HepG2 (cell line): ENCODE measurements around the gene RPA1. TPM values are rescaled to one million over a fixed set of nuclear protein-coding genes. Genes with fewer than 3 reads are reported as not detected.

Experiments
- ATAC-seq: fragments of 200-7000 bp; cut with Tn5 transposase; 3 replicates; pipeline ENCODE4 v1.9.1; 2020; ENCODE audit warnings: mild to moderate bottlenecking, moderate library complexity
- BruUV-seq: library from RNA; stranded (reverse); fragments of 400-500 nt; replicated peaks from 2 replicates; lab custom pipeline; 2021; lab: Mats Ljungman, UMichigan
- CTCF ChIA-PET: fragments of 300-600 bp; formaldehyde crosslinking; extraction: SDS; loops from one replicate; lab custom pipeline; 2021; ENCODE audit warnings: low total read pairs, inconsistent platforms, low intra/inter-chr PET ratio; lab: Yijun Ruan, JAX
- POLR2A ChIA-PET: fragments of 350-600 bp; sonication (Branson Sonifier 250); formaldehyde crosslinking; loops from one replicate; lab custom pipeline; 2020; ENCODE audit warnings: antibody characterized with exemption, inconsistent platforms; lab: Yijun Ruan, JAX
- DNase-seq: peaks from one replicate; pipeline ENCODE4 v3.0.0-alpha.2; 2015; ENCODE audit warnings: low spot score
- FAIRE-seq: peaks from 3 replicates; lab custom pipeline; 2011; peaks lifted over from hg19 to GRCh38; lab: Jason Lieb, UNC
- H2AFZ ChIP-seq: one replicate; pipeline ENCODE4 v1.6.1; 2011; ENCODE audit warnings: low read length, inconsistent platforms
- H3K27ac ChIP-seq: fragments of 300-600 bp; 3 replicates; pipeline ENCODE4 v1.8.0; 2011; ENCODE audit warnings: mixed run types, mild to moderate bottlenecking, mixed read lengths, low read length, inconsistent platforms; ENCODE audit not compliant: insufficient read depth; ENCODE audit errors: extremely low read length
- H3K27me3 ChIP-seq, 2 experiments: fragments of 200-600 bp in 1 of 2; 2 replicates in 1 of 2; 3 replicates in 1 of 2; pipeline versions ENCODE4 v1.6.0 to v1.8.0; 2011; ENCODE audit warnings: low read length in 2 of 2, mild to moderate bottlenecking in 2 of 2, moderate library complexity in 2 of 2, inconsistent platforms in 1 of 2; ENCODE audit not compliant: insufficient read depth in 2 of 2, control insufficient read depth in 1 of 2
- H3K36me3 ChIP-seq, 2 experiments: fragments of 200-600 bp in 1 of 2; replicated peaks in 1 of 2; 2 replicates in 1 of 2; 3 replicates in 1 of 2; pipeline versions ENCODE4 v1.5.1 to v1.8.0; 2011; ENCODE audit warnings: low read length in 2 of 2, inconsistent platforms in 1 of 2; ENCODE audit not compliant: insufficient read depth in 2 of 2, control insufficient read depth in 1 of 2
- H3K4me1 ChIP-seq: 2 replicates; pipeline ENCODE4 v1.5.1; 2012; ENCODE audit warnings: low read length, inconsistent platforms; ENCODE audit not compliant: insufficient read depth
- H3K4me2 ChIP-seq: 2 replicates; pipeline ENCODE4 v1.6.0; 2011; ENCODE audit warnings: low read depth, low read length, inconsistent platforms
- H3K4me3 ChIP-seq, 3 experiments: fragments of 200-600 bp in 1 of 3; sonication (generic), shearing (Covaris generic) in 1 of 3; replicated peaks in 1 of 3; 2 replicates each; pipeline ENCODE4 v1.5.1; 2011 to 2016; ENCODE audit warnings: low read length in 3 of 3, inconsistent platforms in 2 of 3, low read depth in 2 of 3, mild to moderate bottlenecking in 2 of 3, control low read depth in 1 of 3, mixed read lengths in 1 of 3; ENCODE audit not compliant: insufficient read depth in 1 of 3
- H3K79me2 ChIP-seq: one replicate; pipeline ENCODE4 v1.6.1; 2011; ENCODE audit warnings: low read length, inconsistent platforms; ENCODE audit not compliant: insufficient read depth
- H3K9ac ChIP-seq: 2 replicates; pipeline ENCODE4 v1.6.0; 2011; ENCODE audit warnings: mild to moderate bottlenecking, low read depth, low read length, inconsistent platforms; ENCODE audit not compliant: insufficient read depth
- H3K9me3 ChIP-seq: 2 replicates; pipeline ENCODE4 v1.5.1; 2012; ENCODE audit warnings: mild to moderate bottlenecking, low read length
- H4K20me1 ChIP-seq: 2 replicates; pipeline ENCODE4 v1.6.0; 2011; ENCODE audit warnings: inconsistent platforms, mild to moderate bottlenecking, low read length, moderate library complexity; ENCODE audit not compliant: insufficient read depth
- ATF1 ChIP-seq: IDR thresholded peaks from 2 replicates; pipeline ENCODE4 v1.6.1; 2016; ENCODE audit warnings: mild to moderate bottlenecking, control low read depth
- CERS6 ChIP-seq: sonication (generic); formaldehyde crosslinking; IDR thresholded peaks from 2 replicates; pipeline ENCODE4 v1.5.0; 2020; ENCODE audit warnings: missing genetic modification reagents
- CHCHD3 ChIP-seq: sonication (generic); formaldehyde crosslinking; IDR thresholded peaks from 2 replicates; pipeline ENCODE4 v1.8.0; 2022; ENCODE audit warnings: mild to moderate bottlenecking, missing genetic modification reagents, moderate library complexity
- GTF3A ChIP-seq: sonication (generic); formaldehyde crosslinking; conservative IDR thresholded peaks from 2 replicates; pipeline ENCODE4 v1.4.0; 2020; ENCODE audit warnings: mild to moderate bottlenecking, missing genetic modification reagents
- PHF20 ChIP-seq: sonication (generic); formaldehyde crosslinking; IDR thresholded peaks from 2 replicates; pipeline ENCODE4 v1.5.0; 2020; ENCODE audit warnings: mild to moderate bottlenecking, missing genetic modification reagents
- SMYD3 ChIP-seq: sonication (generic); formaldehyde crosslinking; IDR thresholded peaks from 2 replicates; pipeline ENCODE4 v1.8.1; 2023; ENCODE audit warnings: mild to moderate bottlenecking, missing genetic modification reagents
- TRAFD1 ChIP-seq: sonication (generic); formaldehyde crosslinking; IDR thresholded peaks from 2 replicates; pipeline ENCODE4 v1.5.1; 2020; ENCODE audit warnings: missing genetic modification reagents, mild to moderate bottlenecking, borderline replicate concordance
- ZBTB38 ChIP-seq: sonication (generic); formaldehyde crosslinking; IDR thresholded peaks from 2 replicates; pipeline ENCODE4 v1.5.1; 2020; ENCODE audit warnings: mild to moderate bottlenecking, missing genetic modification reagents
- ZNF441 ChIP-seq: sonication (generic); formaldehyde crosslinking; IDR thresholded peaks from 2 replicates; pipeline ENCODE4 v1.7.0; 2021; ENCODE audit warnings: missing genetic modification reagents, borderline replicate concordance
- ZNF569 ChIP-seq: sonication (generic); formaldehyde crosslinking; IDR thresholded peaks from 2 replicates; pipeline ENCODE4 v1.5.0; 2020; ENCODE audit warnings: mild to moderate bottlenecking, missing genetic modification reagents, moderate library complexity, borderline replicate concordance
- ZSCAN25 ChIP-seq: sonication (generic); formaldehyde crosslinking; IDR thresholded peaks from 2 replicates; pipeline ENCODE4 v1.8.0; 2022; ENCODE audit warnings: mild to moderate bottlenecking, missing genetic modification reagents
- ZSCAN5A ChIP-seq: sonication (generic); formaldehyde crosslinking; IDR thresholded peaks from 2 replicates; pipeline ENCODE4 v1.8.0; 2022; ENCODE audit warnings: mild to moderate bottlenecking, missing genetic modification reagents, borderline replicate concordance
- WGBS: methylation state at CpG from one replicate; pipeline ENCODE4 v1.1.6; 2017; ENCODE audit warnings: low lambda C conversion rate; 5-methylcytosine and 5-hydroxymethylcytosine counted together
- in situ Hi-C: cut with HindIII; loops from 2 replicates; pipeline ENCODE4 v1.10.0; 2017; ENCODE audit warnings: low pct_unique_long_range_greater_than_20kb; ENCODE audit not compliant: extremely low pct_ligation_motif_present
- intact Hi-C: fragments of 100-400 bp; cut with micrococcal nuclease; formaldehyde crosslinking; loops from one replicate; pipeline ENCODE4 v1.10.0; 2022; ENCODE audit not compliant: unreplicated experiment
- polyA plus RNA-seq, 8 experiments: library from polyadenylated mRNA; depleted of rRNA in 3 of 8; stranded (reverse) in 7 of 8; unstranded in 1 of 8; fragments of >200 nt; fragmentation: Illumina TruSeq in 4 of 8; extraction: Trizol in 4 of 8; gene quantifications; 2 replicates each; pipeline versions ENCODE4 v1.2.1 to v1.2.3, GENCODE V29; 2011 to 2016; ENCODE audit warnings: low read depth in 4 of 8, missing spikeins in 1 of 8, mixed read lengths in 1 of 8; ENCODE audit not compliant: insufficient read depth in 1 of 8
- total RNA-seq, 5 experiments: library from RNA; depleted of rRNA; stranded (reverse); fragments of >200 nt; fragmentation: Illumina TruSeq; extraction: Trizol; gene quantifications; 2 replicates each; pipeline ENCODE4 v1.2.3, GENCODE V29; 2016; ENCODE audit warnings: low read depth in 1 of 5

Gene RPA1
- total and polyA plus RNA-seq, 2 of the 13 experiments (the other 11 are each of a cell fraction or from before 2014, with no cell fraction given) = 13.9 to 37.6 TPM

- H4K20me1 ChIP-seq = no peaks in the 10 kb centered on the region; the same call in 1 of the 2 replicates
- H3K27ac ChIP-seq = no peak overlapping the region
- ATAC-seq = no peak
- no peaks in the 10 kb centered on the region for H3K79me2 ChIP-seq
- no peaks in the 10 kb centered on the region for H3K36me3 ChIP-seq
- BruUV-seq = no TSS peak
- no peak for FAIRE-seq
- in situ Hi-C loops = no loop called here
- ChIA-PET CTCF (no interaction called here), POLR2A (interaction anchor here (0.6 kb wide), 1 partner anchor 941 kb away, joined by 3 read pairs; no protein-coding TSS in a partner anchor)
- no peak overlapping the region for H3K4me3 ChIP-seq
- H3K4me1 ChIP-seq = no peaks in the 10 kb centered on the region
- no peak overlapping the region for H2AFZ ChIP-seq
- no peak for DNase-seq
- peak; percentile 74 for TF ChIP-seq ZSCAN25
- no peak for TF ChIP-seq ATF1
- H3K9ac ChIP-seq = no peak overlapping the region
- intact Hi-C loops = no loop called here
- peaks cover 17 to 72% of the 10 kb centered on the region in 2 experiments; a peak in 4 of 5 replicates for H3K27me3 ChIP-seq
- 42% methylated on average over 19 of the region's 27 CpGs for WGBS
- no peak overlapping the region for H3K4me2 ChIP-seq
- H3K9me3 ChIP-seq = no peaks in the 10 kb centered on the region
These were observed 110.4 kb downstream of the RPA1 start for GRCh38 chr17:1939981-1940809.

- Histone ChIP-seq H3K27me3 (peaks cover 15 to 68% of the 10 kb centered on the region in 2 experiments; a peak in 4 of 5 replicates), H3K79me2 (no peaks in the 10 kb centered on the region), H3K9ac (no peak overlapping the region), H3K27ac (no peak overlapping the region), H3K4me1 (peaks cover 3% of the 10 kb centered on the region), H2AFZ (no peak overlapping the region), H3K4me2 (no peak overlapping the region), H3K9me3 (no peaks in the 10 kb centered on the region), H3K4me3 (no peak overlapping the region), H3K36me3 (no peaks in the 10 kb centered on the region), H4K20me1 (no peaks in the 10 kb centered on the region; the same call in 1 of the 2 replicates)
- ATAC-seq (no peak), FAIRE-seq (no peak), DNase-seq (no peak)
- WGBS = 42% methylated on average over 10 of the region's 10 CpGs
- in situ Hi-C loops = no loop called here
- intact Hi-C loops = loop anchor here (1.0 kb wide), 1 partner anchor 12 kb away; no protein-coding TSS in a partner anchor
- POLR2A ChIA-PET = no interaction called here
- BruUV-seq = no TSS peak
- CTCF ChIA-PET = no interaction called here
- no peak for TF ChIP-seq PHF20 (CRISPR knock-in tag)
- TF ChIP-seq GTF3A (CRISPR knock-in tag) = no peak
- TF ChIP-seq ZNF569 = no peak
- no peak for TF ChIP-seq CHCHD3 (CRISPR knock-in tag)
- no peak for TF ChIP-seq ZBTB38
- no peak for TF ChIP-seq TRAFD1 (CRISPR knock-in tag)
- no peak for TF ChIP-seq ZSCAN5A (CRISPR knock-in tag)
- no peak for TF ChIP-seq ZNF441 (CRISPR knock-in tag)
- TF ChIP-seq CERS6 (CRISPR knock-in tag) = no peak
- TF ChIP-seq SMYD3 (CRISPR knock-in tag) = no peak
These were observed 111.0 kb downstream of the RPA1 start for GRCh38 chr17:1940810-1941185.
